Measurements from ENCODE around the gene NUP88.

DNA sequence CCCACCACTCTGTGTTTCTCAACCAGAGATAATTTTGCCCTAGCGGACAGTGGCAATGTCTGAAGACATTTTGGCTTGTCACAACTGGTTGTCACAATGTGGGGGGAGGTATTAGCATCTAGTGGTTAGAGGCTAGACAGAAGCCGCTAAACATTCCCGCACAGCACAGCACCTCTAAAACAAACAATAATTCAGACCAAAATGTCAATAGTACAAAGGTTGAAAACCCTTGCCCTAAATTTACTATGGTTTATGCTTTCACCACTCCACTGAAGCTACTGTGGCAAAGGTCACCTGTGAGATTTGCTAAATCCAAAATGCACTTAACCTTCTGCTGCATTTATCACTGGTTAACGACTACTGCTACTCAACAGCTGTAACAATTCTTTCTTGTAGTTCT lies 14.1 kb downstream of the NUP88 start:
- TF ChIP-seq, protein P1, sequence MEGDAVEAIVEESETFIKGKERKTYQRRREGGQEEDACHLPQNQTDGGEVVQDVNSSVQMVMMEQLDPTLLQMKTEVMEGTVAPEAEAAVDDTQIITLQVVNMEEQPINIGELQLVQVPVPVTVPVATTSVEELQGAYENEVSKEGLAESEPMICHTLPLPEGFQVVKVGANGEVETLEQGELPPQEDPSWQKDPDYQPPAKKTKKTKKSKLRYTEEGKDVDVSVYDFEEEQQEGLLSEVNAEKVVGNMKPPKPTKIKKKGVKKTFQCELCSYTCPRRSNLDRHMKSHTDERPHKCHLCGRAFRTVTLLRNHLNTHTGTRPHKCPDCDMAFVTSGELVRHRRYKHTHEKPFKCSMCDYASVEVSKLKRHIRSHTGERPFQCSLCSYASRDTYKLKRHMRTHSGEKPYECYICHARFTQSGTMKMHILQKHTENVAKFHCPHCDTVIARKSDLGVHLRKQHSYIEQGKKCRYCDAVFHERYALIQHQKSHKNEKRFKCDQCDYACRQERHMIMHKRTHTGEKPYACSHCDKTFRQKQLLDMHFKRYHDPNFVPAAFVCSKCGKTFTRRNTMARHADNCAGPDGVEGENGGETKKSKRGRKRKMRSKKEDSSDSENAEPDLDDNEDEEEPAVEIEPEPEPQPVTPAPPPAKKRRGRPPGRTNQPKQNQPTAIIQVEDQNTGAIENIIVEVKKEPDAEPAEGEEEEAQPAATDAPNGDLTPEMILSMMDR (IDR thresholded peaks at IDR 0.05) = no peak
- no peak for TF ChIP-seq ZFX (IDR thresholded peaks at IDR 0.05; ENCODE audit: borderline replicate concordance)

All from 22Rv1 (cell line).